H54 (cell line): ENCODE results near the gene CSTB.

ENCODE experiments used
- DNase-seq: peaks from one replicate; pipeline ENCODE4 v3.0.0; 2011; ENCODE audit warnings: low spot score, mixed read lengths; ENCODE audit not compliant: insufficient read length
- FAIRE-seq: peaks from 3 replicates; lab custom pipeline; 2011; peaks lifted over from hg19 to GRCh38; lab: Jason Lieb, UNC
- POLR2A ChIP-seq: IDR thresholded peaks from 2 replicates; pipeline ENCODE4 v1.6.1; 2011; ENCODE audit warnings: low read depth, mild to moderate bottlenecking, low read length

CSTB gene

GRCh38 chr21:43771698-43772424, 4.2 kb downstream of the CSTB start:
- no peak for TF ChIP-seq POLR2A
- peak; percentile 20 for FAIRE-seq

GRCh38 chr21:43771199-43771675, 4.9 kb downstream of the CSTB start:
- TF ChIP-seq POLR2A = no peak
- FAIRE-seq (no peak), DNase-seq (no peak)

More at GRCh38 chr21:43771698-43772424, 4.2 kb downstream of the CSTB start:
- no peak for DNase-seq

- DNase-seq = no peak
- TF ChIP-seq POLR2A = no peak
- no peak for FAIRE-seq
Observed at GRCh38 chr21:43770066-43770655, 5.9 kb downstream of the CSTB start.

- TF ChIP-seq POLR2A = no peak
- no peak for DNase-seq
- no peak for FAIRE-seq
Observed at GRCh38 chr21:43769325-43769958, 6.7 kb downstream of the CSTB start.

- FAIRE-seq (no peak), DNase-seq (no peak)
- no peak for TF ChIP-seq POLR2A
Observed at GRCh38 chr21:43768868-43769167, 7.3 kb downstream of the CSTB start.

GRCh38 chr21:43767984-43768867, 7.9 kb downstream of the CSTB start:
- TF ChIP-seq POLR2A = peak; percentile 36
- DNase-seq = peak; percentile 81
- FAIRE-seq = no peak

- FAIRE-seq = no peak
- TF ChIP-seq POLR2A = no peak
- no peak for DNase-seq
Observed at GRCh38 chr21:43767498-43767983, 8.6 kb downstream of the CSTB start.

- no peak for DNase-seq
- FAIRE-seq = no peak
- TF ChIP-seq POLR2A = peak; percentile 32; the same call in 1 of the 2 replicates
Observed at GRCh38 chr21:43766734-43767497, 9.2 kb downstream of the CSTB start.

GRCh38 chr21:43764576-43765495, 11.3 kb downstream of the CSTB start:
- FAIRE-seq = no peak
- TF ChIP-seq POLR2A = no peak
- DNase-seq = no peak

GRCh38 chr21:43763901-43764523, 12.1 kb downstream of the CSTB start:
- TF ChIP-seq POLR2A = no peak
- DNase-seq (no peak), FAIRE-seq (no peak)

- FAIRE-seq (no peak), DNase-seq (no peak)
- TF ChIP-seq POLR2A = no peak
Observed at GRCh38 chr21:43762303-43763128, 13.6 kb downstream of the CSTB start.
